Activated T-helper 17 cell treated with anti-CD3 and anti-CD28 coated beads, Interleukin-2, amount 50 U/mL, for 72 hours (primary cell): ENCODE data around the gene GNPTAB. TPM values are rescaled to one million over a fixed set of nuclear protein-coding genes. Genes with fewer than 3 reads are reported as not detected.
"Not testable (repeated sequence)": the region's sequence is repeated elsewhere in the genome, so short reads cannot be mapped to it uniquely, and the experiment has no call there.

ENCODE experiments used
- ATAC-seq: fragments of 150-1000 bp; cut with Tn5 transposase; replicated peaks from 2 replicates; pipeline ENCODE4 v1.10.0; 2021; ENCODE audit warnings: mild to moderate bottlenecking, moderate library complexity
- H3K27ac Mint-ChIP-seq: one replicate; pipeline ENCODE4 v1.8.0; 2022; ENCODE audit warnings: mixed read lengths
- H3K27me3 Mint-ChIP-seq: one replicate; pipeline ENCODE4 v1.8.0; 2022; ENCODE audit warnings: mixed read lengths
- H3K36me3 Mint-ChIP-seq: one replicate; pipeline ENCODE4 v1.8.0; 2022; ENCODE audit warnings: low read depth, mild to moderate bottlenecking, mixed read lengths
- H3K4me1 Mint-ChIP-seq: one replicate; pipeline ENCODE4 v1.8.0; 2022; ENCODE audit warnings: mixed read lengths
- H3K4me3 Mint-ChIP-seq: one replicate; pipeline ENCODE4 v1.8.0; 2022; ENCODE audit warnings: mild to moderate bottlenecking, mixed read lengths
- H3K9me3 Mint-ChIP-seq: one replicate; pipeline ENCODE4 v1.8.0; 2022; ENCODE audit warnings: mixed read lengths
- total RNA-seq, 2 donors: library from RNA; stranded (reverse); gene quantifications; one replicate each; pipeline ENCODE4 v1.2.3, GENCODE V29; 2022

Gene GNPTAB
- total RNA-seq, result 10 to 100 TPM; 29.8 to 41.1 TPM

DNA sequence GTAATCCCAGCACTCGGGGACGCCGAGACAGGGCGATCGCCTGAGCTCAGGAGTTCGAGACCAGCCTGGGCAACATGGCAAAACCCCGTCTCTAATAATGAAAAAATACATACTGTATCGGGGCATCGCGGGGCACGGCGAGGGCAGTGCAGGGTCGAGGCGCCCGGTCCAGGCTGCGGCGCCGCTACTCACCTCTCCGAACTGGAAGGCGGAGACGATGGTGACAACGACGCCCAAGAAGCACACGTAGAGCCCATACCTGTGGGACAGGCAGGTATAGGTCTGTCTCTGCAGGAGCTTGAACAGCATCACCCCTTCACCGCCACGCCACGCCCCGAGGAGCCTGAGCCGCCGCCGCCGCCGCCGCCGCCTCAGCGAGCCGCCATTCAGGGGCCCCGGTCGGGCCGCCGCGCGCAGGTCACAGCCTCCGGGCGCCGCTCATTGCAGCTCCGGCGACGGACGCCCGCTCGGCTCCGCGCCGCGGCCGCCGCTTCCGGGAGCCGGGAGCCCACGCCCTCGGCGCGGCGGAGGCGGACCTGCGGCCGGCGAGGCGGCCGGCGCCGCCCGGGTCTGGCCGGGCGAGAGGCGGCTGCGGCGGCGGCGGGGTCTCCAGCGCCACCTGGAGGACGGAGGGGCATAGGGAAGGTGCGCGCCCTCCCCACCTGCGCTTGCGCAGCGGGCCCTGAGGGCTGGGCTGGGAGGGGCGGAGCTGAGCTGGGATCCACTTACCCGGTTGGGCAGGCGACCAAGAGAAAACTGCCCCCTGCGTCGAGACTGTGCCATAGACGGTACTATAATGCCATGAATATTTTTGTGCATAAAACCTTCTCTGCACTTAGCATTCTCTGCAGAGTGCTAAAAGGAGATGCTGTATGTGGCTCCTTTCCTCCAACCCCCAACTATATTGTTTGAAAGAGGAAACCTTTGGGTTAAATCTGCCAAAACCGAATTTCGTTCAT lies at the start of gene GNPTAB:
TSS of gene GNPTAB (minus strand) at position 593 of the 959 bp plus-strand sequence. CDS start at position 309, 284 bp downstream.
- Mint-ChIP-seq H3K9me3 (no peaks in the 10 kb centered on the region), H3K4me3 (peak within 1 kb of the TSS; percentile 95), H3K4me1 (peaks cover 14% of the 10 kb centered on the region), H3K27ac (peak within 1 kb of the TSS; percentile 90), H3K36me3 (no peaks in the 10 kb centered on the region), H3K27me3 (no peaks in the 10 kb centered on the region)
- ATAC-seq, result peak; percentile 96

DNA sequence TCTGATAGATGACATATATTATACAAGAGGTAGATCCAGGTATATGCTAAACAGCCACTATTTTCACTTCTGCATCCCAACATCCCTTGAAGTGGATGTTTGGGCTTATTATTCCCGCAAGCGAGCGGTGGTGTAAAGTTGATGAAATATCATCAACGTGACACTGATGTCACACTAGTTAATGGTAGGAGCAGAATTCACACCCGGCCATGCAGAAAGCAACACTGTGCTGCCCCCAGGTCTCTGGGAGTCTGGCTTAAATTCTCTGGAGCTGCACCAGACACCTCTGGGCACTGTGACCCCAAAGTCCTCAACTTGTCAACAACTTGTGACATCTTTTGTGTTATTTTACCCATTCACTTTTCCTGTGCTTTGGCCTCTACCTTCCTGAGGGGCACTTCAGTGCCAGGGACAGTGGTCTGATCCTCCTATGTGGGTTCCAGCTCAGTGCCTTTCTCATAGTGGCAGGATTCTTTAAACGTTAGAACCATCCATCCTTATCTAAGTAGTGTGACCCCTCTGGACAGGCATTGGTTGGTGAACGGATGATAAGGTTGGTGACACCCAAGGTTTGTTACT lies 47.6 kb upstream of the GNPTAB start:
- no peaks in the 10 kb centered on the region for H3K9me3 Mint-ChIP-seq
- no peaks in the 10 kb centered on the region for H3K36me3 Mint-ChIP-seq
- H3K27me3 Mint-ChIP-seq, result no peaks in the 10 kb centered on the region
- ATAC-seq, result no peak
- H3K27ac Mint-ChIP-seq, result peak overlapping the region; percentile 87
- H3K4me3 Mint-ChIP-seq, result peak overlapping the region; percentile 95
- H3K4me1 Mint-ChIP-seq, result peaks cover 12% of the 10 kb centered on the region

- H3K36me3 Mint-ChIP-seq, result no peaks in the 10 kb centered on the region
- ATAC-seq, result peak; percentile 34
- no peaks in the 10 kb centered on the region for H3K9me3 Mint-ChIP-seq
- H3K27me3 Mint-ChIP-seq, result no peaks in the 10 kb centered on the region
- peak overlapping the region; percentile 95 for H3K4me3 Mint-ChIP-seq
- peaks cover 12% of the 10 kb centered on the region for H3K4me1 Mint-ChIP-seq
- H3K27ac Mint-ChIP-seq, result peak overlapping the region; percentile 87
Observed at GRCh38 chr12:101877806-101878242, 47.1 kb upstream of the GNPTAB start.

GRCh38 chr12:101876861-101877805 lies 46.4 kb upstream of the GNPTAB start, which contains the start of gene DRAM1:
Gene DRAM1, plus strand, starts transcription at chr12:101877580. Its CDS starts 210 bp downstream, at chr12:101877790.
- Mint-ChIP-seq H3K4me3 (peak within 1 kb of the TSS; percentile 95), H3K9me3 (no peaks in the 10 kb centered on the region), H3K27me3 (no peaks in the 10 kb centered on the region), H3K27ac (peak within 1 kb of the TSS; percentile 87), H3K4me1 (peaks cover 12% of the 10 kb centered on the region), H3K36me3 (no peaks in the 10 kb centered on the region)
- ATAC-seq, result peak; percentile 96

DNA sequence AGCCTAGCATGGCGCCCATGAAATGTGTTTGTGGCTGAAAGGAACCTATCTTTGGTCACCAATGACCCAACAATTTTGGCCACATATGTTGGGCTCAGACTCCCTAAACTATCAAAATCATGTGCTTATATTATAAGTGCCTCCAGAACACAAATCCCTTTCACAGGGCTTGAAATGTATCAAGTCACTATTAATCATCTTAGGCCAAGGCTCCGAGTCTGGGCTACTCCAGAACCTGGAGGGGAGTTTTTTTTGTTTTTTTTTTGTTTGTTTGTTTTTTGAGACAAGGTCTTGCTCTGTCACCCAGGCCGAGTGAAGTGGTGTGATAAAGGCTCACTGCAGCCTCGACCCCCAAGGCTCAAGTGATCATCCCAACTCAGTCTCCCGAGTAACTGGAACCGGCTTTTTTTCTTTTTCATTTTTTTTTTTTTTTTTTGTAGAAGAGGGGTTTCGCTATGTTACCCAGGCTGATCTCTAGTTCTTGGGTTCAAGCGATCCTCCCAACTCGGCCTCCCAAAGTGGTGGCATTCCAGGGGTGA lies 45.6 kb upstream of the GNPTAB start:
- Mint-ChIP-seq H3K27ac (no peak overlapping the region), H3K4me1 (peaks cover 12% of the 10 kb centered on the region), H3K36me3 (no peaks in the 10 kb centered on the region), H3K27me3 (no peaks in the 10 kb centered on the region), H3K9me3 (no peaks in the 10 kb centered on the region), H3K4me3 (peak overlapping the region; percentile 95)
- no peak for ATAC-seq

- Mint-ChIP-seq H3K36me3 (no peaks in the 10 kb centered on the region), H3K27me3 (no peaks in the 10 kb centered on the region), H3K4me1 (peaks cover 12% of the 10 kb centered on the region), H3K9me3 (no peaks in the 10 kb centered on the region), H3K27ac (no peak overlapping the region), H3K4me3 (no peak overlapping the region)
- no peak for ATAC-seq
Observed at GRCh38 chr12:101875162-101875561, 44.4 kb upstream of the GNPTAB start.

- Mint-ChIP-seq H3K36me3 (no peaks in the 10 kb centered on the region), H3K4me3 (no peak overlapping the region), H3K9me3 (no peaks in the 10 kb centered on the region), H3K4me1 (peaks cover 8% of the 10 kb centered on the region), H3K27ac (no peak overlapping the region), H3K27me3 (no peaks in the 10 kb centered on the region)
- ATAC-seq, result no peak
Observed at GRCh38 chr12:101870925-101871324, 40.2 kb upstream of the GNPTAB start.

DNA sequence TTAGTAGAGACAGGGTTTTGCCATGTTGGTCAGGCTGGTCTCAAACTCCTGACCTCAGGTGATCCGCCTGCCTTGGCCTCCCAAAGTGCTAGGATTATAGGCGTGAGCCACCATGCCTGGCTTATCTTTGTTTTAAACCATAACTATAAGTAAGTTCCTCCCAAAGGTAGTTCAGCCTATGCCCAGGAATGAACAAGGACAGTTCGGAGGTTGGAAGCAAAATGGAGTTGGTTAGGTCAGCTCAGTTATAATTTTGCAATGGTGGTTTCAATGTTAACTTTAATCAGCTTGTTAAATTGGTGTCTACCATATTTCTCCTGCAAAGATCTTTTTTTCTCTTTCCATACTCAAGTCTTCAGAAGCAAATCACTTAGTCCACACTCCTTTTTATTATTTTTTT lies 36.9 kb upstream of the GNPTAB start:
- H3K27ac Mint-ChIP-seq, H3K4me3 Mint-ChIP-seq, H3K9me3 Mint-ChIP-seq, ATAC-seq, H3K36me3 Mint-ChIP-seq, H3K4me1 Mint-ChIP-seq, H3K27me3 Mint-ChIP-seq: not testable (repeated sequence)

GRCh38 chr12:101866615-101867373 lies 36.0 kb upstream of the GNPTAB start:
- Mint-ChIP-seq H3K36me3 (no peaks in the 10 kb centered on the region), H3K27me3 (no peaks in the 10 kb centered on the region), H3K9me3 (no peaks in the 10 kb centered on the region), H3K4me3 (peak overlapping the region; percentile 33), H3K4me1 (peaks cover 5% of the 10 kb centered on the region), H3K27ac (peak overlapping the region; percentile 79)
- no peak for ATAC-seq

GRCh38 chr12:101863981-101864380 lies 33.2 kb upstream of the GNPTAB start:
- Mint-ChIP-seq H3K27ac (no peak overlapping the region), H3K9me3 (no peaks in the 10 kb centered on the region), H3K4me3 (no peak overlapping the region), H3K4me1 (peaks cover 13% of the 10 kb centered on the region), H3K27me3 (no peaks in the 10 kb centered on the region), H3K36me3 (no peaks in the 10 kb centered on the region)
- no peak for ATAC-seq

DNA sequence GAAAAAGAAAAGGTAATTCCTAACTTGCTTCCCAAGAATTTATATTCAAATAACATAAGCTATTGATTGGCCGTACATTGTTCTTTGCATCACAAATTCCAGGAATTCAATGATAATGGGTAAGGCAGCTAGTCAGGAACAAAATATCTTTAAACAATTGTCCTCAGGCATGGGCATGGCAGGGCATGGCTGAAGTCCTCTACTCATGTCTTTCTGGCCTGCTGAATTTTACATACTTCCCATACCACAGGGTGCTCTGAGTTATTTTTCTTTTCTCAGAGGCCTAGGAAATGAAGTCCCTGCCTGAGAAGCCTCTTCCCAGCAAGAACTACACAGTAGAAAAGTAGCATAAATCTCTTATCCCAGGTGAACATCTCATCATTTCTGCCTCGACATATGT lies 31.5 kb upstream of the GNPTAB start:
- ATAC-seq, result no peak
- no peak overlapping the region for H3K27ac Mint-ChIP-seq
- H3K4me3 Mint-ChIP-seq, result no peak overlapping the region
- H3K4me1 Mint-ChIP-seq, result peaks cover 13% of the 10 kb centered on the region
- H3K36me3 Mint-ChIP-seq, result no peaks in the 10 kb centered on the region
- H3K9me3 Mint-ChIP-seq, result no peaks in the 10 kb centered on the region
- no peaks in the 10 kb centered on the region for H3K27me3 Mint-ChIP-seq

- ATAC-seq, result not testable (repeated sequence)
Observed at GRCh38 chr12:101861688-101862087, 30.9 kb upstream of the GNPTAB start.

More at GRCh38 chr12:101861688-101862087, 30.9 kb upstream of the GNPTAB start:
- H3K27ac Mint-ChIP-seq, H3K36me3 Mint-ChIP-seq, H3K27me3 Mint-ChIP-seq, H3K4me3 Mint-ChIP-seq, H3K9me3 Mint-ChIP-seq: not testable (repeated sequence)
- peaks cover 13% of the 10 kb centered on the region for H3K4me1 Mint-ChIP-seq
